HG02571 (cell line): Measurements from ENCODE around the gene NECTIN3.

Experiments used
- ATAC-seq: cut with Tn5 transposase; IDR thresholded peaks from one replicate; pipeline ENCODE4 v1.9.1; 2021; ENCODE audit warnings: mild to moderate bottlenecking, moderate library complexity; ENCODE audit not compliant: unreplicated experiment

The NECTIN3 gene, protein sequence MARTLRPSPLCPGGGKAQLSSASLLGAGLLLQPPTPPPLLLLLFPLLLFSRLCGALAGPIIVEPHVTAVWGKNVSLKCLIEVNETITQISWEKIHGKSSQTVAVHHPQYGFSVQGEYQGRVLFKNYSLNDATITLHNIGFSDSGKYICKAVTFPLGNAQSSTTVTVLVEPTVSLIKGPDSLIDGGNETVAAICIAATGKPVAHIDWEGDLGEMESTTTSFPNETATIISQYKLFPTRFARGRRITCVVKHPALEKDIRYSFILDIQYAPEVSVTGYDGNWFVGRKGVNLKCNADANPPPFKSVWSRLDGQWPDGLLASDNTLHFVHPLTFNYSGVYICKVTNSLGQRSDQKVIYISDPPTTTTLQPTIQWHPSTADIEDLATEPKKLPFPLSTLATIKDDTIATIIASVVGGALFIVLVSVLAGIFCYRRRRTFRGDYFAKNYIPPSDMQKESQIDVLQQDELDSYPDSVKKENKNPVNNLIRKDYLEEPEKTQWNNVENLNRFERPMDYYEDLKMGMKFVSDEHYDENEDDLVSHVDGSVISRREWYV

DNA sequence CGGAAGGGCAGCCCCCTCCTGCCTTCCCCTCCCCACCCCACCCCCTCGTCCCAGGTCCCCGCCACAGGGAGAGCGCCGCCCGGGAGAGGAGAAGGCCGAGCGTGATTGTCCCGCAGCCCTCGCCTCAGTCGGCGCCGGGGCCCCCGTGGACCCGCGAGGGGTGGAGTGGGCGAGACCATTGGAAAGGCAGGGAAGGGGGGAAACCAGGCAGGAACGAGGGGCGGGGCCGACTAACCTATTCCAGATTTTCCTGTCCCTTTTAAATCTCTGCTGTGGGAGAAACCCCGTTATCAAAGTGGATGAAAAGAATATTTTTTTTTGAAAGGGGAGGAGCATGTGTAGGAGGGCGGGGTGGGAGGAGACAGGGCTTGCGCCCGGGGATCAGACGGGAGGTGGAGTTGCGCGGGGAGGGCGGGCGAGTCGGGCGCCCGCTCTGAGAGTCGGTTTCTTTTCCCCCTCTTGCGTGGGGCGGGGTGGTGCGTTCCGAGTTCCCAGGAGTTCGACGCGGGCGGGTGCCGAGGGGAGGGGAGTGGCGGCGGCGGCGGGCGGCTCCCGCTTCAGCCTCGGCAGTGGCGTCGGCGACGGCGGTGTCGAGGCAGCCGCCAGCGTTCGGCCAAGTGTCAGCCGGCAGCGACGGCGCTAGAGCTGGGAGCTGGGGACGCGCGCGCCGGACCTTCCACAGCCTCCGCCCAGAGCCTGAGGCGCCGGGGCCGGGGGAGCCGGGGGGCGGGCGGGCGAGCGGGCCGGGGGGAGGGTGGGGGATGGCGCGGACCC lies at the start of gene NECTIN3:
NECTIN3 (plus strand) TSS at position 560 of the 774 bp plus-strand sequence; CDS start at position 762, 202 bp downstream.
- ATAC-seq: peak; percentile 63

DNA sequence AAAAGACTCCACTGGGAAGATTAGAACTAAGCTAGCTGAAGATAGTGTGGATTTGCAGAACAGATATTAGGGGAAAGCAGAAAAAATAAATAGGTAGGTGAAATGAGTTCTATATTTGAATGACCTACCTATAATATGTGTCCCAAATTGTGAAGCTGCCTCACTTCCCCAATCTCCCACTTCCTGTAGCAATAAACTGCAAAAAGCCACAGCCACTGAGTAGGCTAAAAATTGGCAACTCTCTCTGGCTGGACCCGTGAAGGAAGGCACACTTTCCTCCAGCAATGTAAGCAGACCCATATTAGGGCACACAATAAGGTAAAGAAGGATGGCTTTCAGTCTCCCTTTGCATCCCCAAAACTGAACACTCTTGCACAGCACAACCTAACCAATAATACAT lies 43.7 kb upstream of the NECTIN3 start:
- ATAC-seq: no peak

DNA sequence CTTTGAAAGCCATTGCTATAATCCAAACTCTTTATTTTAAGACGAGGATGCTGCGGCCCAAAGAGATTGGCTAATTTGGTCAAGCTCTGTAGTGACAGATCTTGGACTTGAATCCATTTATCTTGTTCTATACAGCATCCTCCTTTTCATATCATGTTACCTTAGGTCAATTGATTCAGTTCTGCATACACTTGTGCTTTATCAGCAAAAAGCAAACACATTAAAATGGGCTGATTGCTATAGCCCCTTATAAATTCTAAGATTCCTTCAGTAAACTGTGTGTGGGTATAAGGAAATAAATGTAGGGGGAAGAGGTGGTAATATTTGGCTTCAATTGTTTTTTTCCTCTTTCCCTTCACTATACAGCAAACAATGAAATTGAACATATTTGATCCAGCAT lies 40.1 kb upstream of the NECTIN3 start:
- ATAC-seq: no peak

DNA sequence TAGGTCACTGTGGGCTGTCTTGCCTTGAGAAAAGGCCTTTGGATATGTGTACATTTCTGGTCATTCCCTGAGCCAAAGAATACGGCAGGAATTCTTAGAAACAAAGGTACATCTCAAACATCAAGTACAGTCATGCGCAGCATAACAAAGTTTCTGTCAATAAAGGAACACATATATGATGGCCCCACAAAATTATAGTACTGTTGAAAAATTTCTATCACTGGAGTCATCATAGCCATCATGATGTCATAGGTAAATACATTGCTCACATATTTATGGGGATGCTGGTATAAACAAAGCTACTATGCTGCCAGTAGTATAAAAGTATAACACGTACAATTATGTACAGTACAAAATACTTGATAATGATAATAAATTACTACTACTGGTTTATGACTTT lies 38.9 kb upstream of the NECTIN3 start:
- ATAC-seq: no peak

DNA sequence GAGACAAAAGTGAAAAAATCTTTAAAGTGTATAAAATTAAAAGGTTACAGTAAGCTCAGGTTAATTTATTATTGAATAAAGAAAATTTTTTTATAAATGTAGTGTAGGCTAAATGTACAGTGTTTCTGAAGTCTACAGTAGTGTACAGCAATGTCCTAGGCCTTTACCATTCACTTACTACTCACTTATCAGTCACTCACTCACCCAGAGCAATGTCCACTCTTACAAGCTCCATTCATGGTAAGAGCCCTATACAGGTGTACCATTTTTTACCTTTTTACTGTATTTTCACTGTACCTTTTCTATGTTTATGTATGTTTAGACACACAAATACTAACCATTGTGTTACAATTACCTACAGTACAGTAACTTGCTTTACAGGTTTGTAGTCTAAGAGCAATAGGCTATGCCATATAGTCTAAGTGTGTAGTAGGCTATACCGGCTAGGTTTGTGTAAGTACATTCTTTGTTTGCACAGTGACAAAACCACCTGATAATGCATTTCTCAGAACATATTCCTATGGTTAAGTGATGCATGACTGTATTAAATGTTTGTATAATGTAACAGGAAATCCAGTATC lies 38.1 kb upstream of the NECTIN3 start:
- no peak for ATAC-seq

DNA sequence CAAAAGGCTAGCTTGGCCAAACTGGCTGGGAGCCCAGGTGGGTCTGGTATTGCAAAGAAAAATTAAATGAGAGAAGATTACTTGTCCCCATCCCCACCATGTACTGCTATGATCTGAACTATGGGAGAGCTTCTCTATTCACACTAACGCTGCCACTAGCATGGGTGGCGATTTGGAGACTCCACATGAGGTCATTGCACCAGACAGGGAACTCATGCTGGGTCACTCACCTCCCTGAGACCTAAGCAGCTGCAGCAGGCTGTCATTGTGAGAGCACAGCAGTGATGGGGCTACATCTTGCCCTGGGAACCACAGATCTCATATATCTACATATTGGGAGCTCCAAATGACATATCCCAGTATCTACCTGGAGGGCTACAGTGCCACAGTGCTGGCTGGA lies 36.3 kb upstream of the NECTIN3 start:
- ATAC-seq: no peak

DNA sequence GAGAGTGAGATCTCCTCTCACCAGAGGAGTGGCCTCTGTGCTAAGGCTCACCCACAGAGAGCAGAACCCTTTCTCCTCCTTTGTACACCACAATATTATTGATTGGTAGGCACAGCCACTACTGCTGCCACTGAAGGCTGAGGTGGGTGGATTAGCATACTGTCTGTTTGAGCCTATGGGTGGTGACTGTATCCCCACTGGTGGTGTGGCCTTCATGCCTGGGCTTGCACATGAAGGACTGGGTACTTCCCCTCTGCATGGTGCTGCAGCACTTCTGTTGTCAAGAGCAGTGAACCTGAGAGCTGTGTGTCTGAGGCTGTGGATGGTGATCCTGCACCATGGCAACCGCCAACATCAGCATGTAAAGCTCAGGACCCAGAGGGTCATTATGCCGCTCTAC lies 35.7 kb upstream of the NECTIN3 start:
- no peak for ATAC-seq

DNA sequence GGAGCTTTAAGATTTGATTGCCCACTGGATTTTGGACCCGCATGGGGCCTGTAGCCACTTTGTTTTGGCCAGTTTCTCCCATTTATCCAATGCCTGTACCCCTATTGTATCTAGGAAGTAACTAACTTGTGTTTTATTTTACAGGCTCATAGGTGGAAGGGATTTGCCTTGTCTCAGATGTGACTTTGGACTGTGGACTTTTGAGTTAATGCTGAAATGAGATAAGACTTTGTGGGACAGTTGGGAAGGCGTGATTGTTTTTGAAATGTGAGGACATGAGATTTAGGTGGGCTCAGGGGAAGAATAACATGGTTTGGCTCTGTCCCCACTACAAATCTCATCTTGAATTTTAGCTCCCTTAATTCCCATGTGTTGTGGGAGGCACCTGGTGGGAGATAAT lies 30.7 kb upstream of the NECTIN3 start:
- ATAC-seq: no peak

DNA sequence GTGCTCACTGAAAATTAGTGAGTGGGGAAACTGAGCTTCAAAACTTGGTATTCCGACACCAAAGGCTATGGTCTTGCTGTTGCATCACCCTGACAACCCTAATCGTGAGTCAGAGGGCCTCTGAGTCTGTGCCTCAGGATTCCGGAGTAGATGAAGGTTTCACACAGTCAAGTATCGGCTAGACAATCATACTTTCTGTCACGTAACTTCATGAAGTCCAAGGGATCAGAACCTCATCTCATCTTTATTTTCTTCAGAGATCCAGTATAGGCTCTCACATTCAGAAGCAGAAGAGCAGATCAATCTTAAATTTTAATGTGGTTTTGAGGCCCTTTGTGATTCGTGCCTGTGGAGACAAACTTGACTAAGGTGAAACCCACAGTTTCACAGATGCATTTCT lies 26.1 kb upstream of the NECTIN3 start:
- ATAC-seq: no peak

DNA sequence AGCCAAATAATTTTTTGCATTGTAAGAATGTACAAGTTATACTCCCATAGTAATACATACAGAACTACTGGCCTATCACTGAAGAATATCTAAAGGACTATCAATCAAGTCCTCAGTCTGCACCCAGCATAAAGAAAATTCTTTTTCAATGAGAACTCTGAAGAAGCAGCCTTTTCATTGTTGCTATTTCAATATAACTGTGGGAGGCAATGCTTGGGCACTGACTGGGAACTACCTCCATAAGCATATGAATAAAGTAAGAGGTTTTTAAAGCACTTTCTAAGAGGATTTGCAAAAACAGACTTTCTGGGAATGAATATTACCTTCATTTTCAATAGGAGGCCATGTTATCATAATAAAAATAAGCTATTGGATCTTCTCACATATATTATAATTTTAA lies 24.6 kb upstream of the NECTIN3 start:
- no peak for ATAC-seq

DNA sequence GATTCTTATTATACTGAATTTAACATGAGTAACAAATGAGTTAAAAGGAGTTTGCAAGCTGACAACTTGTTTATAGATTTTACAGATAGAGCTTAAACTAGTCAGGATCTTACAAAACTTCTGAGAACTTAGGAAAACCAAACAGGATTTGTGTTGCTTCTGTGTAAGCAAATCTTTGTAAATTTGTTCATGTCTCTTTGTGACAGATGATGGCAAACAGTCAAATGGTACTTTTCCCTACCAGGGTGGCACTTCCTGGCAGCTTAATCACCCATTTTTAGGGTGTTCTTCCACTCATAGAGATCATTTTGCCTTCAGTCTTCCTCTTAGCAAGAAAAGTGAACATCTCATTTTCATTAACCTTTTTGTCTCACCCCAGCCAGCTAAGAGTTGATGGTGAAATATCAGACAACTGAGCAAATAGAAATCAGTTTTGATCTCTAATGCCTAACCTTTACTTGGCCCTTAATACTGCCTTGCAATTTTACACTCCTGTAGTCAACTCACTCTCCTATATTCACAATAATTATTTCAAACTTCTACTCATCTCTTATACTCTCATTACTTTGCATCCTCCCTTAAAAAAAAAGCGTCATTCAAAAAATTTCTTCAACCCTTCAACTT lies 23.7 kb upstream of the NECTIN3 start:
- no peak for ATAC-seq

DNA sequence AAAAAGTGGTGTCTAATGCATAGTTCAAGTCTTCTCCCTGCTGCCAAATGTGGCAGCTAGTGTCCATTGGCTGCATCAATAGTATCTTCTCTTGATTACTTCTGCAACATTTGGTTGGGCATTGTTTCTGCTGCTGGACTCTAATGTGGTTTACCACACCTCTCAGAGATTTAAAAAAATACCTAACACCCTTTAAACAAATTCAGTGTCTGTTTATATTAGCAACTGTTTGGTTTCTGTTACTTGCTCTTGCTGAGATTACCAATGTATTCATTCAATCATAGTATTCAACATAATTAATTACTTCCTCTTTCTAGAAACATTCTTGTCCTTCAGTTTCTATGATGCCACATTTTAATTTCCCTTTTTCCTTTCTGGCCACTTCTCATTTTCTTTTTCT lies 20.3 kb upstream of the NECTIN3 start:
- no peak for ATAC-seq

DNA sequence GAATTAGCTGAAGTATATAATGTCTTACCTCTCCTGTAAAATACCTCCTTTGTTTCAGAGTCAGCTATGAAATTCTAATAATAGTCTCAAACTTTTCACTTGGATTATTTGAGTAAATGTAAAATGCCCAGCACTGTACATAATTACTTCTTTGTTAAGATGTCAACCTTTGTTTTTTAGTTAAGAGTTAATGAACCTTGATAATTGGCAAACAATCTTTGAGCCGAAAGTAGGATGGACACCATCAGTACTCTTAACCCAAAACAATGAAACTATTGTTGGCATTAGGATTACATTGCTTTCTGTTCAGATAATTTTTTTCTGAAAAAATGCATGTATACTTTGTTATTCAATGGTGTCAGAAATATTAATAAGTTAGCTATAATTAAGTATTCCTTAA lies 3.0 kb upstream of the NECTIN3 start:
- ATAC-seq: no peak

DNA sequence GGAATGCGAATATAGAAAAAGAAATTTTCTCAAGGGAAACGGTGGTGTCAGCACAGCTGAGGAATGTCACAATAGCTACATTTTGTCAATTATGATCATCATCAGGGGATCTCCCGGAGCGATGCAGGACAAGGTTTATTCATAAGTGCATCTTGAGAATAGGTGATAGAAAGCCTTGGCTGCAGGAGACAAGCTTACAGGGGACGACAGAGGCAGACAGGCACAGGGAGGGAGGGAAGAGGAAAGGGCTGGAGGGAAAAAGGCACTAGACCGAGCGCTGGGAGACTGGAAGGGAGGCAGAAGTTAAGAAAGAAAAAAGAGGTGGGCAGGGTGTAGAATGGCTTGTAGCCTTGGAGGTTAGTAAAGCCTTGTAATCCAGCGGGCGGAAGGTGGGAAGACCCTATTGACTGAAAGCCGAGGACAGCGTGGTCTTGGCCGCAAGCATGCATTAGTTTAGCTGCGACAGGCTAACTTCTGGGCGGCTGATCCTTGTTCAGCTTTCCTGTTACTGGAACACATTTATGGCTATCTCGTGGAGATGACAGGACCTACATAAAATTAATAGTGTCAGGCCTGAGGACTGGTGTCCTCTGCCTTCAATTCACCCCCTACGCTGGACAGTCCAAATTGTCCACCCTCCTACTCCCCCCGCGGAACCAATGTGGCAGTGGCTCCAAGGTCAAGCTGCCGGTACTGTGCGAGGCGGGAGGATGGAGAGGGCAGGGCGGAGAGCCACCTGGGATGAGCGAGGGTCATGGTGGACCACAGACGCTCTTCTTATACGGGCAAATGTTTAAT lies 1.4 kb upstream of the NECTIN3 start:
- ATAC-seq: no peak

DNA sequence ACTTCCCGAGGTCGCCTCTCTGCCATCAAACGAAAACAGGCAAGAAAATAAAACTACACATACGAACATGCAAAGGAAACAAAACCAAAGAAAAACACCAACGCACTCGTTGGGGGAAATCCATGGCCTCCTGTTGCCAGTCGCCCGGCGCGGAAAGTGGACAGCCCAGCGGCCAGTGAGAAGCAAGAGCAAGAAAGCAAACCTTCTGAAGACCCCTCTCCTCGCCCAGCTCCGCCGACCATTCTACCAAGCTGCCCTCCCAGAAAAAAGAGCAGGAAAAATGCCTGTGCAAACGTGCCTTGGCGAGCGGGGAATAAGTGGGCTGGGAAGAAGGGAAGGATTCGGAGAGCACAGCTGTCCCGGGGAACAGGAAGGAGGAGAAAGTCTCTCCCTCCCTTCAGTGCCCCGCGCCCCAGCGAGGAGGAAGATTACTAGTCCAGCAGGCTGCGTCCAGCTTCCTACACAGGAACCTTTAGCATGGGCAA lies 802 bp upstream of the NECTIN3 start:
- ATAC-seq: no peak

DNA sequence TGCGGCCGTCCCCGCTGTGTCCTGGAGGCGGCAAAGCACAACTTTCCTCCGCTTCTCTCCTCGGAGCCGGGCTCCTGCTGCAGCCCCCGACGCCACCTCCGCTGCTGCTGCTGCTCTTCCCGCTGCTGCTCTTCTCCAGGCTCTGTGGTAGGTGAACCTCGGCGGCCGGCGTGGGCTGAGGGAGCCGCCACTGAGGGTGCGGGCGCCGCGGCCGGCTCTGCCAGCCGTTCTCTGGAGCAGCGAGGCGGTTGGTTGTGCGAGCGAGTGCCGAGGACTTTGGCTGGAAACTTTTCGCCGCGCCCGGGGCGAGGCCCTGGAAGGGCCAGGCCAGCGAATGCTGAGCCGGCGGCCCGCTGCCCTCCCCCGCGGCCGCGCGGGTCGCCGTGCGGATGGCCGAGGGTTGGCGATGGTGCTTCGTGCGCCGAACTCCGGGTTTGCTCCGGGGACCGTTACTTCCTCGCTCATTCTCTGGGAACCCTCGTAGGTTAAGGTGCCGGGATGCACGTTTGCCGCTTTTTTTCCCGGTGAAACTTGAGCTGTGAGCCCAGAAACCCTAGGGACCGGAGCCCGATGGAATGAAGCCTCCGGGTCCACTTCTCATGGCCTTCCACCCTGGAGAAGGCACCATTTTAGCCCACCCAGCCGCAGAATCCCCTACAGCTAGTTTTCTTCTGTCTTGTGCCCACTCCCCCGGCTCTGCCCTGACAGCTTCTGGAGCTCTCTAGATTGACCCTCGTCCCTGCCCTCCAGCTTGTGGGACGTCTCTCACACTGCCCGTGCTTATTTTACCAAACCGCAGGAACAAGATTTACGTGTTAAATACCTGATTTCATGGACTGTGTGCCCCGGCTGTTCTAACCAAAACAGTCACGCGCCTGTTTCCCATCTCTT lies 660 bp downstream of the NECTIN3 start:
- ATAC-seq: peak; percentile 23

DNA sequence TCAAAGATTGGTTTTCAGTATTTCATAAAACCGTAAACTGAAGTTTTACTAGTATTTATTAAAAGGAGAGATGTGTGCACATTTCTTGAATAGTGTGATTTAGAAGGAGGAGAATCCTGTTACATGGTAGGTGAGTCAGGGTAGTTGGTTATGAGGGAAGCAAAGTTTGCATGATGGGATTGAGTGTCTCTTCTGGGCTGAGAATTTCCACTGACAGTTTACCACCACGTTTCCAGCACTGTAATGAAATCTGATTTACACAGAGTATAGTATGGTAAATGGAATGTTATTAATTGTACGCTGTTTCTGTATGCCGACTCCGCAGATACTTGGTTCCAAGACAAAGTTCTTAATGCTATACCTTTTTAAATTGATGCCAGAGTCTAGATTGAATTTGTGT lies 1.6 kb downstream of the NECTIN3 start:
- ATAC-seq: no peak

DNA sequence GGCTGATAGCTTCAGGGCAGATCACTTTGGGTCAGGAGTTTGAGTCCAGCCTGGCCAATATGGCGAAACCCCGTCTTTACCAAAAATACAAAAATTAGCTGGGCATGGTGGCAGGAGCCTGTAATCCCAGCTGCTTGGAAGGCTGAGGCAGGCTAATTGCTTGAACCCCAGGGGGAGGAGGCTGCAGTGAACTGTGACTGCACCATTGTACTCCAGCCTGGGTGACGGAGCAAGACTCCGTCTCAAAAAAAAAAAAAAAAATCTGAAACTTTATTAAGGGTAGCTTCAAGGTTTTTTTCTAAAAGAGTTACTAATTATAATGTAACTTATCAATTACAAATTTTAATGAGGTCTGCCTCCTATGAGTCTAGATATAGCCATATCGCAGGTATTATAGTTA lies 5.1 kb downstream of the NECTIN3 start:
- no peak for ATAC-seq

DNA sequence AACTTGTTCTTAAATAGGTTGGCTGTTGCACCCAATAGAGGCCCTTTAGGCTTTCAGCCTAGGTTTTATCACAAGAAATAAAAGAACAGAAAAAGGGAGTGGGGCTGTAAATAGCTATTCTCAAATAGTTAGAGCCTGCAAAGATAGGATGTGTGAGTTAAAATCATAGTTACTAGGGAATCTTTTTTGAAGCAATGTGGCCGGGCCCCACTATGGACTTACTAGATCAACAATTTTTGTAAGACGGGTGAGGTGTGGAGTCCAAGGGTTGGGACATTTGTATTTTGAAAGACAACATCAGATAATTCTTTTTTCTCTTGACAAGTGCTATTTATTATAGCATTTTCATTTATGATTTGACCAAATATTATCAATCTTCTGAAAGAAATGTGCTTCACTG lies 5.8 kb downstream of the NECTIN3 start:
- ATAC-seq: no peak
